Hypothalamus (tissue), 51 donors: Measurements from ENCODE around the gene FGF1.

Experiments
- DNase-seq, 51 donors: peaks; one replicate each; lab custom pipeline; 2025; lab: John Stamatoyannopoulos, UW

The FGF1 gene

DNA sequence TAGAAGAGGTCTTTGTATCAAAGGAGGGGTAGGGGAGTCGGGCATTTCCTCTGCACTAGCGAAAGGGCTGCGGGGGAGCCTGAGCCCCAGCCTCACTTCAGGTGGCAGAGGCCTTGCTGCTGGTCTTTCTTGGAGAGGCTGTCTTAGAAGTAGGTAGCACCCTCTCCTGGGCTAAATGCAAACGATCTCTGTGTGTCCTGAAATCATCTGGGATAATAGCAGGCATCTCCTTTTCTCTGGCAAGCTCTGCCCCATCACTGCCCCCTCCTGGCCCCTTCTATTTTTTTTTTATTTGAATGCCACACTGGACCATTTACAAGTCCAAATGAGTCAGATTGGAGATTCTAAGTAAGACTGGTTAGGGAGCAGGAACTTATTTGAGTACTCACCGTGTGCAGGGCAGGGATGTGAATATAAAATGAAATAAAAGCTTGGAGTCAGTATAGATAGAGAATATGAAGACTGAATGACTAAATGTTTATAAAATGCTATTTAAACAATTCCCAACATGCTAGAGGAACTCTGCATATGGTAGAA is 137.1 kb downstream of the FGF1 start:
- peak in 40 of 51 donors; percentile 1 to 80 (median 31) for DNase-seq

DNA sequence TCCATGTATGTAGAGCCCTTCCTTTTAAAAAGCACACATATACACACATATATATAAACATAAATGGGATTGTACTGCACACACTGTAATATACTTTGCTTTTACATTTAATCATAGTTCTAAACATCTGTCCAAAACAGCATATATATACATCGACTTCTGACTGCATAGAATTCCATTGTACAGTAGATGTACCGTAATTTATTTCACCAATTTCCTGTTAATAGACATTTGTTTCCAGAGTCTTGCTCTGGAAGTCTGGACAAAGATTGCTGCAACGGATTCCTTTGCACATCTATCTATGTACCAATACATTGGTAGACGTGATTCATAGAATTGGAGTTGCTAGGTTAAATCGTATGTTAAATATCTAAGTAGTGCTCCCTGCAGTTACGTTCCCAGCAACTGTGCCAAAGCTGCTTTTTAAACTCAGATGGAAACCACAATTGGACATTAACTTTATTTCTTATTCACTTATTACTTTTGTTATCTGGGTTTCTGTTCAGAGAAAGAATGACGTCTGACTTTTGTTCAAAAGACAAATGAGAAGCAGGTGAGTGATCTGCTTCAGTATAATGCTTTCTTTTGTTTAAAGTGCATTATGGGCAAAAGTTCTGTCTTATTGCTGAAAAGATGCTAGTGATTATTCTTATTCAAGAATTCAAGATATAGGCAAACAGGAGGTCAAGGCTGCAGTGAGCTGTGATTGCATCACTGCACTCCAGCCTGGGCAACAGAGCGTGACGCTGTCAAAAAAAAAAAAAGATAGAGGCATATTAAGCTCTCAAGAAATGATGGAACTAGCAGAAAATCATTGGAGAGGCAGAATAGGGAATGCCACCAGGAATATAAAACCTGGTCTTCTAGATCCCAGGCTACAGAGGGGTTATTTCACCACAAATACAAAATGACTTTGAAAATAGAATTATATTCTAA is 138.2 kb downstream of the FGF1 start:
- no peak for DNase-seq

GRCh38 chr5:142545650-142546322 is 140.1 kb downstream of the FGF1 start:
- DNase-seq, result no peak

DNA sequence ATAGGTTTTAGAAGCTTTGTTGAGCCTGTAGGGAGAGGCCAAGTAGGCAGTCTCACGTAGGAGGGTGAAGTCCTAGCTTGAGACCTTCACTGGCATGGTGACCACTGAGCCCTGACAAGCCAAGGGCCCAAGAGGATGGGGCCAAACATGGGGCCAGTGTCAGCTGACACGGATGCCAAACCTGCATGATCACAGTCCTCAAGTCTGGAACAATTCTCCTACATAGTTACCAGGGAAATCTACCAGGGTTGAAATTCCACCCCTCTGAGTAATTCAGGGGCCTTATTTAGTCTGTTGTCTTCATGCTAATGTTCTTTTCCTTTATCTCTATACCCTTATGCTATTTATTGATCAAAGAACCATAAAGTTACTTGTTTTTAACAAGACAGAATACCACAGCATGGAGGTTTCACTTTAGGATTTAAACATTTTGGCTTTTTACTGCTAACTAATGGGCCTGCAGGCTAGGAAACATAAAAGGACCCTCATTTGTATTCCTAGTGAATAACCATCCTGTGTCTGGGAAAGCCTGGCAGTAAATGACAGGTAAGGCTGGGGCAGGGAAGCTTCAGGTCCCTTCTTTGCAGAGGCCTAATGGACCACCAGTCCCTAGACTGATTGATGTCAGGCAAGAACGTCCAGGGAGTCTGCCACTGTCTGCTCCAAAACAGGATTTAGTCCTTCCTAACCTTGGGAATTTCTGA is 140.8 kb downstream of the FGF1 start:
- no peak for DNase-seq

- DNase-seq, result no peak
These were observed 141.7 kb downstream of the FGF1 start for GRCh38 chr5:142544071-142544753.

DNA sequence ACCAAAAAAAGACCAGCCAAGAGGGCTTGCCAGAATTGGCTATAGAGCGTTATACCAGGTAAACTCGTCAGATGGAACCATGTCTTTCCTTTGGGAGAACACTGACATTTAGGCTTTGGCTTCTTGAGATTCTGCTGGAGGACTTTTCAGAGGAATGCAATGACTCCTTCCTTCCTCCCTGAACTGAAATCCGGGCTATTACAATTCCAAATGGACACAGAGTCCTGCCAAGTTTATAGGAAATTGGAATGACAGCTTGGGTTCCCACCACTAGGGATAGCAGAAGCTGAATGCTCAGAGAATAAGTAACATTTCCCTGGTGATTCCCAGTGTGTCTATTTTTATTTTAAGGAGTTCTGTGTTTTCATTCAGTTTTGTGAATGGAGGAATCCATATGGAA is 143.0 kb downstream of the FGF1 start:
- DNase-seq, result no peak
